ENCODE measurements around the gene TERC.

Gene TERC

GRCh38 chr3:169764882-169765612, at the start of gene TERC:
Gene TERC (minus strand): TSS chr3:169765060.
- DNase-seq: peak; percentile 96 to 97

- peak; percentile 82 to 88 for DNase-seq
These were observed 49.1 kb upstream of the TERC start for GRCh38 chr3:169813757-169814517.

GRCh38 chr3:169813278-169813677, 48.4 kb upstream of the TERC start:
- peak in 1 of 2 donors; percentile 7 for DNase-seq

GRCh38 chr3:169812332-169813235, 47.7 kb upstream of the TERC start, which contains the start of the genes LRRC34 and LRRIQ4:
Gene LRRC34 (minus strand): TSS chr3:169812904. CDS start chr3:169812548, 356 bp downstream.
Gene LRRIQ4 (plus strand): TSS chr3:169812870. CDS start chr3:169821922, 9,052 bp downstream.
- peak; percentile 64 to 73 for DNase-seq

- peak in 1 of 2 donors; percentile 9 for DNase-seq
These were observed 46.9 kb upstream of the TERC start for GRCh38 chr3:169811631-169812331.

- no peak for DNase-seq
These were observed 44.5 kb upstream of the TERC start for GRCh38 chr3:169809230-169809795.

GRCh38 chr3:169804681-169805080, 39.8 kb upstream of the TERC start:
- no peak for DNase-seq

- no peak for DNase-seq
These were observed 27.5 kb upstream of the TERC start for GRCh38 chr3:169792359-169792758.

- no peak for DNase-seq
These were observed 26.0 kb upstream of the TERC start for GRCh38 chr3:169790687-169791429.

GRCh38 chr3:169790219-169790618, 25.4 kb upstream of the TERC start:
- no peak for DNase-seq

GRCh38 chr3:169787791-169788190, 22.9 kb upstream of the TERC start:
- no peak for DNase-seq

GRCh38 chr3:169787120-169787519, 22.3 kb upstream of the TERC start:
- DNase-seq: no peak

GRCh38 chr3:169781209-169781855, 16.5 kb upstream of the TERC start:
- DNase-seq: no peak

- peak in 1 of 2 donors; percentile 14 for DNase-seq
These were observed 15.9 kb upstream of the TERC start for GRCh38 chr3:169780742-169781141.

- no peak for DNase-seq
These were observed 13.0 kb upstream of the TERC start for GRCh38 chr3:169777822-169778221.

GRCh38 chr3:169774186-169774585, 9.3 kb upstream of the TERC start:
- DNase-seq: peak in 1 of 2 donors; percentile 23

- peak; percentile 91 to 92 for DNase-seq
These were observed 8.3 kb upstream of the TERC start, which contains the start of gene MYNN for GRCh38 chr3:169772897-169773816. Gene MYNN (plus strand): TSS chr3:169773396. CDS start chr3:169774296, 900 bp downstream.

- DNase-seq: peak in 1 of 2 donors; percentile 76
These were observed 7.5 kb upstream of the TERC start for GRCh38 chr3:169772305-169772896.
